ENCODE measurements around the gene AWAT1.
"Not testable (repeated sequence)": the region's sequence is repeated elsewhere in the genome, so short reads cannot be mapped to it uniquely, and the experiment has no call there.

The AWAT1 gene

GRCh38 chrX:70234355-70234754, at the start of gene AWAT1:
Gene AWAT1, plus strand, starts transcription at chrX:70234655. Its CDS starts 41 bp downstream, at chrX:70234696.
- no peak for DNase-seq

GRCh38 chrX:70190225-70190624, 44.2 kb upstream of the AWAT1 start:
- no peak for DNase-seq

- DNase-seq, result no peak
These were observed 37.3 kb upstream of the AWAT1 start for GRCh38 chrX:70196961-70197720.

GRCh38 chrX:70201732-70202131, 32.7 kb upstream of the AWAT1 start:
- DNase-seq, result no peak

GRCh38 chrX:70208479-70208878, 26.0 kb upstream of the AWAT1 start:
- no peak for DNase-seq

GRCh38 chrX:70209570-70209969, 24.9 kb upstream of the AWAT1 start:
- not testable (repeated sequence) for DNase-seq

GRCh38 chrX:70219938-70220764, 14.3 kb upstream of the AWAT1 start:
- DNase-seq, result peak; percentile 6

- DNase-seq, result no peak
These were observed 8.4 kb upstream of the AWAT1 start for GRCh38 chrX:70226048-70226447.

- DNase-seq, result no peak
These were observed 7.8 kb upstream of the AWAT1 start for GRCh38 chrX:70226687-70227086.

GRCh38 chrX:70231666-70232065, 2.8 kb upstream of the AWAT1 start:
- no peak for DNase-seq

GRCh38 chrX:70240751-70241150, 6.3 kb downstream of the AWAT1 start:
- DNase-seq, result no peak

- no peak for DNase-seq
These were observed 7.0 kb downstream of the AWAT1 start for GRCh38 chrX:70241501-70241900.

GRCh38 chrX:70243601-70244000, 9.1 kb downstream of the AWAT1 start:
- not testable (repeated sequence) for DNase-seq

- no peak for DNase-seq
These were observed 10.4 kb downstream of the AWAT1 start for GRCh38 chrX:70244881-70245280.

- no peak for DNase-seq
These were observed 12.8 kb downstream of the AWAT1 start for GRCh38 chrX:70247252-70247651.

- no peak for DNase-seq
These were observed 18.0 kb downstream of the AWAT1 start for GRCh38 chrX:70252491-70252890.

- DNase-seq, result no peak
These were observed 19.1 kb downstream of the AWAT1 start for GRCh38 chrX:70253377-70254062.

GRCh38 chrX:70254063-70254400, 19.6 kb downstream of the AWAT1 start:
- no peak for DNase-seq

- no peak for DNase-seq
These were observed 20.5 kb downstream of the AWAT1 start for GRCh38 chrX:70254909-70255308.

- no peak for DNase-seq
These were observed 21.0 kb downstream of the AWAT1 start for GRCh38 chrX:70255452-70255851.

GRCh38 chrX:70257423-70258288, 23.2 kb downstream of the AWAT1 start:
- DNase-seq, result no peak

- no peak for DNase-seq
These were observed 25.6 kb downstream of the AWAT1 start, which contains the start of gene P2RY4 for GRCh38 chrX:70260104-70260503. Gene P2RY4, minus strand, starts transcription at chrX:70260204. Its CDS starts 580 bp downstream, at chrX:70259624.
